Muscle layer of duodenum (tissue), 2 donors: Measurements from ENCODE around the gene CRHR1.

Experiments
- H3K27ac ChIP-seq: one replicate; pipeline ENCODE4 v1.7.0; 2013; ENCODE audit warnings: mild to moderate bottlenecking, low read length
- H3K27me3 ChIP-seq: one replicate; pipeline ENCODE4 v1.7.0; 2013; ENCODE audit warnings: low read depth, mild to moderate bottlenecking, control low read depth, low read length
- H3K36me3 ChIP-seq, 2 donors: one replicate each; pipeline ENCODE4 v1.7.0; 2013; ENCODE audit warnings: low read length in 2 of 2, control low read depth in 1 of 2, mild to moderate bottlenecking in 1 of 2; ENCODE audit not compliant: insufficient read depth in 2 of 2, control insufficient read depth in 1 of 2
- H3K4me1 ChIP-seq, 2 donors: one replicate each; pipeline ENCODE4 v1.7.0; 2013; ENCODE audit warnings: low read length in 2 of 2, mild to moderate bottlenecking in 2 of 2, control low read depth in 1 of 2, moderate library complexity in 1 of 2; ENCODE audit not compliant: insufficient read depth in 2 of 2, control insufficient read depth in 1 of 2
- H3K4me3 ChIP-seq, 2 donors: one replicate each; pipeline ENCODE4 v1.7.0; 2013; ENCODE audit warnings: low read length in 2 of 2, low read depth in 1 of 2, mild to moderate bottlenecking in 1 of 2
- H3K9me3 ChIP-seq, 2 donors: one replicate each; pipeline ENCODE4 v1.7.0; 2013; ENCODE audit warnings: low read length in 2 of 2, control low read depth in 1 of 2, mild to moderate bottlenecking in 1 of 2; ENCODE audit not compliant: control insufficient read depth in 1 of 2
- donor health status: healthy.

The CRHR1 gene

DNA sequence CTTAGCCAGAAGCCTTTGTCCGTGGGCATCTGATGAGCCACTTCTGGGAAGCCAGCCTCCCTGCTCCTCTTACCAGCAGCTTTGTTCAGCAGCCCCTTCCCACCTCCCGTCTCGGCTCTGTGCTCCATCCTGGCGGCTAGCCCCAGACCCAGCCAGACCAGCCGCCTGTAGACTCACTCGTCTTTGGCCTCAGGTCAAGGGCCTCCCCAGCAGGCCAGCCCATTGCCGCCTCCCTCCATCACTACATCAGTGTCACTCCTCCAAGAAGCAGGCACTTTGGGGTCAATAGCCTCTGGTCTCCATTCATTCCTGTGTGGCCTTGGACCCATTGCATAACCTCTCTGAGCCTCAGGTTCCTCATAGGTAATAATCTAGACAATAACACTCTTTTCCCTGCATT lies 20.9 kb upstream of the CRHR1 start:
- no peak overlapping the region for H3K27ac ChIP-seq
- H3K36me3 ChIP-seq, result no peaks in the 10 kb centered on the region
- H3K4me3 ChIP-seq, result no peak overlapping the region
- H3K27me3 ChIP-seq, result peaks cover 6% of the 10 kb centered on the region
- no peaks in the 10 kb centered on the region for H3K4me1 ChIP-seq
- no peaks in the 10 kb centered on the region for H3K9me3 ChIP-seq

DNA sequence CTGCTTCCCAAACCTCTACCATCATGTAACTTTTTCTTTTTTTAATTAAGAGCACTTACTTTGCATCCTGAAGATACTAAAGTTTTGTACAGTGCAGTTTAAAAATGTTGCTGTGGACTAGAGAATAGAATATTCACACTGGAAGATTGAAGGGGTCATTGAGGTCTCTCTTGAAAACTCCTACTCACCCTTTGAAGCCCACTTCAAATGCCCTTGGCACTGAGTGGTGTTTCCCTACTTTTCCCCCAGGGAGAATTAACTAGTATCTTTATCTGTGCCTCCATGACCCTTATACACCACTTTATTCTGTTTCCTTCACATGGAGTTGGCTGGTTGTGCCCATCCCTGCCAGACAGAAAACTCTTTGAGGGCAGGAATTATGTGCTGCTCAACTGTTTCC lies 19.6 kb upstream of the CRHR1 start:
- Histone ChIP-seq H3K27me3 (peaks cover 6% of the 10 kb centered on the region), H3K36me3 (no peaks in the 10 kb centered on the region), H3K27ac (no peak overlapping the region), H3K4me1 (no peaks in the 10 kb centered on the region), H3K4me3 (no peak overlapping the region), H3K9me3 (no peaks in the 10 kb centered on the region)

GRCh38 chr17:45768000-45768399 lies 16.1 kb upstream of the CRHR1 start:
- no peaks in the 10 kb centered on the region for H3K9me3 ChIP-seq
- no peak overlapping the region for H3K27ac ChIP-seq
- no peak overlapping the region for H3K4me3 ChIP-seq
- peaks cover 16% of the 10 kb centered on the region for H3K27me3 ChIP-seq
- no peaks in the 10 kb centered on the region for H3K36me3 ChIP-seq
- no peaks in the 10 kb centered on the region for H3K4me1 ChIP-seq

GRCh38 chr17:45770632-45771270 lies 13.4 kb upstream of the CRHR1 start:
- no peaks in the 10 kb centered on the region for H3K36me3 ChIP-seq
- H3K27me3 ChIP-seq, result peaks cover 10% of the 10 kb centered on the region
- H3K4me3 ChIP-seq, result no peak overlapping the region
- H3K9me3 ChIP-seq, result no peaks in the 10 kb centered on the region
- no peaks in the 10 kb centered on the region for H3K4me1 ChIP-seq
- H3K27ac ChIP-seq, result no peak overlapping the region

DNA sequence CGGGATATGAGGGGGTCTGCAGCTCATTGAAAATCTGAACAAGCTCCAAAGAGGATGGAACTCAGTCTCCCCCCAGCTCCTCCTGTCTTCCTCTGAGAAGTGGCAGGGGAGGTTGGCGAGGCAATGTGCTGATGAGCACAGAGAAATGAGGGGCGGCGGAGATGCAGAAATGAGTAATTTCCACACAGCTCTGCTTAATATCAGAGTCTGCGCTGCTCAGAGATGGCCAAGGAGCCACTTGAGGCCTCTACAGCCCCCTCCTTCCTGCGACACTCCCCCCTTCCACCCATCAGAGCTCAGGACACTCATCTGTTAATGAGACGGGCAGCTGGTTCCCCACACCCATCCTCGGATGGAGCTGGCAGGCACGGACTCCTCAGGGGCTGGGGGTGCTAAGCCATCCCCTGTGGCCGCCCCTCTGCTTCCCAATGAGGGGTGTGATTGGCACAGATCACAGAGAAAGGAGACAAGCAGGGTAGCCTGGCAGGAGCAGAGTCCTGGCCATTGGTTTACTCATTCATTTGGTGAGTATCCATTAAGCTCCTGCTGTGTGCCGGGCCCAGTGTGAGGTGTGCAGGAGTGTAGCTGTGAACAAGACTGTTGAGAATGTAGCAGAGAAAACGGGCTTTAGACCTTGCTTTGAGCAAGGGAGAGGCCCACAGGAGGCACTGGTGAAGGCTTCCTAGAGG lies 12.7 kb upstream of the CRHR1 start:
- Histone ChIP-seq H3K4me1 (no peaks in the 10 kb centered on the region), H3K36me3 (no peaks in the 10 kb centered on the region), H3K9me3 (no peaks in the 10 kb centered on the region), H3K4me3 (no peak overlapping the region), H3K27me3 (peaks cover 10% of the 10 kb centered on the region), H3K27ac (no peak overlapping the region)

DNA sequence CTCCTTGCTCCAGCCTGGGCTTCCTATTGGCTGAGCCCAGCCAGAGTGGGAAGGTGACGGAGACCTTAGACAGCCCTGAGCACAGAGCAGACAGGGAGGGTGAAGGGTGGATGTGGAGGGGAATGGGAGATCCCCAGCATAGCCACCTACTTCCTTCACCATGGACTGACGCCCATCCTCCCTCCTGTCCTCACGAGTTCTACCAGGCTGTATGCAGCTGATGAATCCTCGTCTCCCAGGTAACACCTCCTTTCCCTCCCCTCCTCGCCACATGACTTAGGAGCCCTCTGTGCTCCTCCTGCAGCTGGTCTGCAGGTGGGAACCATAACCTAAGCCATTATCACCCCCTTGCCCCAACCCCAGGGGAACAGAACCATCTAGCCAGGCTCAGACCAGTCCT lies 9.0 kb upstream of the CRHR1 start:
- Histone ChIP-seq H3K36me3 (no peaks in the 10 kb centered on the region), H3K4me1 (no peaks in the 10 kb centered on the region), H3K4me3 (no peak overlapping the region), H3K27ac (no peak overlapping the region), H3K27me3 (peaks cover 10% of the 10 kb centered on the region), H3K9me3 (no peaks in the 10 kb centered on the region)

- no peak overlapping the region for H3K4me3 ChIP-seq
- H3K27ac ChIP-seq, result no peak overlapping the region
- H3K36me3 ChIP-seq, result no peaks in the 10 kb centered on the region
- H3K4me1 ChIP-seq, result no peaks in the 10 kb centered on the region
- peaks cover 8% of the 10 kb centered on the region for H3K27me3 ChIP-seq
- no peaks in the 10 kb centered on the region for H3K9me3 ChIP-seq
Observed at GRCh38 chr17:45775576-45776011, 8.5 kb upstream of the CRHR1 start.

DNA sequence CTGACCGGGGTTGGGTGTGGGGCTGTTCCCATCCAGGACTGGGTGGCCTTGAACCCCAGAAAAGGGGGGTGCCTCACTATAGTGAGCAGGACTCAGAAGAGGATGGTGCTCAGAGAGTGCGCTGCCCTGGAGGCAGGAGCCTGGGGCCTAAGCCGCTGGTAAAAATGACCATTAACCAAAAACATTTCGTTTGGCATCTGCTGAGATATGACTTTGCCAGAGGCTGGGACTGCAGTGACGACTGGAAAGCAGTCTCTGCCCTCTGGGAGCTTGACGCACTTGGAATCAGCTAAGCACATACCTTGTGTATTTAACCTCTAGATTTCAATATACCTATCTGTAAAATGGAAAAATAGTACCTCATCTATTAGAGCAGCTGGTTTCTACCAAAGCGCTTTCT lies 7.2 kb upstream of the CRHR1 start:
- Histone ChIP-seq H3K9me3 (no peaks in the 10 kb centered on the region), H3K27ac (no peak overlapping the region), H3K4me3 (no peak overlapping the region), H3K27me3 (no peaks in the 10 kb centered on the region), H3K36me3 (no peaks in the 10 kb centered on the region), H3K4me1 (no peaks in the 10 kb centered on the region)

DNA sequence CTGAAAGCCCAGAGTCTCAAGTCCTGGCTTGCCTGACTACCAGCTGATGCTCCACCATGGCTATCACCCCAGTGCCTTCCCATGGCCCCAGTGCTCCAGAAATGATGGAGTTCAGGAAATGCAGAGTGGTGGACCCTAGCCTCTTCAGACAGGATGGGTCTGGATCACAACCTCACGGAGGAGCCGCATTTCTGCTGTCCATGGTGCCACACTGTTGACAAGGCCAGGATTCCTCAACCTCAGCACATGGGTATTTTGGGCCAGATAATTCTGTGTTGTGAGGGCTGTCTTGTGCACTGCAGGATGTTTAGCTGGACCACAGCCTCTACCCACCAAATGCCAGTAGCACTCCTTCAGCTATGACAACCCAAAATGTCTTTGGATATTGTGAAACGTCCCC lies 6.7 kb upstream of the CRHR1 start:
- Histone ChIP-seq H3K36me3 (no peaks in the 10 kb centered on the region), H3K4me3 (no peak overlapping the region), H3K4me1 (no peaks in the 10 kb centered on the region), H3K9me3 (no peaks in the 10 kb centered on the region), H3K27me3 (no peaks in the 10 kb centered on the region), H3K27ac (no peak overlapping the region)

DNA sequence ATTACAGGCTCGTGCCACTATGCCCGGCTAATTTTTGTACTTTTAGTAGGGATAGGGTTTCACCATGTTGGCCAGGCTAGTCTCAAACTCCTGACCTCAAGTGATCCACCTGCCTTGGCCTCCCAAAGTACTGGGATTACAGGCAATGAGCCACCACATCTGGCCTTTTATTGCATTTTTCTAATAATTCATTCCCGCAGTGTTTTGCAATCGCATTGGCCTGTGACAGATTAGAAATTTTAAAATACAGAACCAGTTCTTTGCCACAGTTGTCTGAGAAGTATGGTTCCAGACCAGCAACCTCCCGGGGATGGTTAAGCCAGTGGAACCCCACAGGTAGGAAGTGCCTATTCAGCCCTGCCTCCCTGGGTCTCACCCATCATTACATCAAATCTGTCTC lies 3.2 kb upstream of the CRHR1 start:
- no peaks in the 10 kb centered on the region for H3K36me3 ChIP-seq
- H3K4me1 ChIP-seq, result peaks cover 0 to 15% of the 10 kb centered on the region in 2 donors
- peaks cover 15% of the 10 kb centered on the region for H3K27me3 ChIP-seq
- H3K27ac ChIP-seq, result no peak overlapping the region
- H3K4me3 ChIP-seq, result no peak overlapping the region
- H3K9me3 ChIP-seq, result no peaks in the 10 kb centered on the region

DNA sequence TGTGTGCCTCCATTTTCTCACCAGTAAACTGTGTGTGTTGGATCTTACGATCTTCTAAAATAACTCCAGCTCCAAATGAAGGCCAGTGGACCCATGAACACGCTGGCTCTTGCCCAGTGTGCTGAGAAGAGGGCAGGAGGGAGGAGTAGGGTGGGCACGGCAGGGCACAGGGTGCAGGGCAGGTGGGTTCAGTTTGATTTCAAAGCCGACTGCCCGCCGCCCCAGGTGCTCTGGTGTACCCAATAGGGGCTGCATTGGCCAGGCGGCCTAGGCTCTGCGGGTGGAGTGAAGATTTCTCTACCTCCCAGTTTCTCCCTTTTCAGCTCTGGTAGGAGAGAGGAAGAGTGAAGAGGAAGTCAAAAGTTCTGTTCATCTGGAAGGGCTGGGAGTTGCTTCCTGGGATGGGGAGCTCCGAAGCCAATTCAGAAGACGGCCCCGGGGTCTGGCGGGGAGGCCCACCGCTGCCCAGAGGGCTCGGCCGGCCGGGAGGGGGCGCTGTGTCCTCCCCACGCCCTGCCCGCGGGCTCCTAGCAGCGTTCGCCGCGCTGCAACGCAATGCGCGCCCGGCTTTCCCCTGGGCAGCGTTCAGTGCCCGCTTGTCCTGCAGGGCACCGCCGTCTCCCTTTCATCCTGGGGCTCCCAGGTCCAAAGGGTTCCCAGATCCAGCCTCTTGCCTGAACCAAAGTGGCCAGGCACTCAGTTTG lies 1.1 kb upstream of the CRHR1 start:
- H3K27ac ChIP-seq, result no peak overlapping the region
- peaks cover 15% of the 10 kb centered on the region for H3K27me3 ChIP-seq

More for the DNA sequence above, 1.1 kb upstream of the CRHR1 start:
- H3K4me1 ChIP-seq, result peaks cover 0 to 15% of the 10 kb centered on the region in 2 donors
- H3K36me3 ChIP-seq, result no peaks in the 10 kb centered on the region
- H3K4me3 ChIP-seq, result peak overlapping the region; percentile 26 to 71
- H3K9me3 ChIP-seq, result no peaks in the 10 kb centered on the region
